MV-4-11 (cell line): ENCODE data around the gene ACTL7A.
"Not testable (repeated sequence)": the region's sequence is repeated elsewhere in the genome, so short reads cannot be mapped to it uniquely, and the experiment has no call there.

Source experiments
- DNase-seq: peaks from one replicate; lab custom pipeline; 2025; lab: John Stamatoyannopoulos, UW

Gene ACTL7A

GRCh38 chr9:108861997-108862396, at the start of gene ACTL7A:
TSS of gene ACTL7A (plus strand) at chr9:108862266. CDS start at chr9:108862323, 57 bp downstream.
- DNase-seq = no peak

GRCh38 chr9:108812396-108813025, 49.6 kb upstream of the ACTL7A start:
- no peak for DNase-seq

- peak; percentile 61 for DNase-seq
Measured at GRCh38 chr9:108813951-108814601, 48.0 kb upstream of the ACTL7A start.

- no peak for DNase-seq
Measured at GRCh38 chr9:108815156-108815555, 46.9 kb upstream of the ACTL7A start.

GRCh38 chr9:108816037-108816436, 46.0 kb upstream of the ACTL7A start:
- peak; percentile 65 for DNase-seq

- no peak for DNase-seq
Measured at GRCh38 chr9:108823829-108824228, 38.2 kb upstream of the ACTL7A start.

- no peak for DNase-seq
Measured at GRCh38 chr9:108830272-108830671, 31.8 kb upstream of the ACTL7A start.

- no peak for DNase-seq
Measured at GRCh38 chr9:108831496-108832178, 30.4 kb upstream of the ACTL7A start.

- no peak for DNase-seq
Measured at GRCh38 chr9:108832179-108832500, 29.9 kb upstream of the ACTL7A start.

GRCh38 chr9:108834959-108835665, 27.0 kb upstream of the ACTL7A start:
- DNase-seq = peak; percentile 90

- DNase-seq = peak; percentile 84
Measured at GRCh38 chr9:108835831-108836230, 26.2 kb upstream of the ACTL7A start.

- no peak for DNase-seq
Measured at GRCh38 chr9:108836319-108836718, 25.7 kb upstream of the ACTL7A start.

- DNase-seq = peak; percentile 86
Measured at GRCh38 chr9:108836781-108837180, 25.3 kb upstream of the ACTL7A start.

- no peak for DNase-seq
Measured at GRCh38 chr9:108837530-108837929, 24.5 kb upstream of the ACTL7A start.

GRCh38 chr9:108838017-108838416, 24.0 kb upstream of the ACTL7A start:
- DNase-seq = no peak

GRCh38 chr9:108839561-108839960, 22.5 kb upstream of the ACTL7A start:
- DNase-seq = not testable (repeated sequence)

GRCh38 chr9:108842610-108843295, 19.3 kb upstream of the ACTL7A start:
- no peak for DNase-seq

- DNase-seq = no peak
Measured at GRCh38 chr9:108844391-108844790, 17.7 kb upstream of the ACTL7A start.

GRCh38 chr9:108844856-108845255, 17.2 kb upstream of the ACTL7A start:
- no peak for DNase-seq

GRCh38 chr9:108845507-108845906, 16.6 kb upstream of the ACTL7A start:
- DNase-seq = no peak

GRCh38 chr9:108845947-108846346, 16.1 kb upstream of the ACTL7A start:
- peak; percentile 66 for DNase-seq

- not testable (repeated sequence) for DNase-seq
Measured at GRCh38 chr9:108848296-108848695, 13.8 kb upstream of the ACTL7A start.
